Gastrocnemius medialis (tissue), 4 donors: ENCODE measurements around the gene UBQLN3. TPM values are rescaled to one million over a fixed set of nuclear protein-coding genes. Genes with fewer than 3 reads are reported as not detected.

Experiments used
- ATAC-seq, 2 donors: fragments of 150-250 bp; one replicate each; pipeline ENCODE4 v1.9.1; 2016
- DNase-seq, 2 donors: peaks; one replicate each; pipeline ENCODE4 v3.0.0-alpha.2; 2019
- H3K27ac ChIP-seq, 4 donors: fragments of 200-600 bp; sonication (generic); 1 replicate in 1 of 4; 2 replicates in 3 of 4; pipeline ENCODE4 v1.5.1; 2016 to 2018; ENCODE audit warnings: mild to moderate bottlenecking in 2 of 4, moderate library complexity in 1 of 4
- H3K27me3 ChIP-seq, 3 donors: fragments of 200-600 bp; sonication (generic) in 2 of 3; 1 replicate in 1 of 3; 2 replicates in 2 of 3; pipeline versions ENCODE4 v1.5.1 to v1.6.0; 2016 to 2019; ENCODE audit warnings: mild to moderate bottlenecking in 1 of 3, moderate library complexity in 1 of 3
- H3K36me3 ChIP-seq, 2 donors: fragments of 200-600 bp; sonication (generic) in 1 of 2; one replicate each; pipeline ENCODE4 v1.5.1; 2017 to 2018
- H3K4me1 ChIP-seq, 2 donors: fragments of 200-600 bp; sonication (generic) in 1 of 2; one replicate each; pipeline ENCODE4 v1.5.1; 2016 to 2017; ENCODE audit warnings: mild to moderate bottlenecking in 2 of 2
- H3K4me3 ChIP-seq, 4 donors: fragments of 200-600 bp; sonication (generic) in 3 of 4; 1 replicate in 1 of 4; 2 replicates in 3 of 4; pipeline ENCODE4 v1.5.1; 2016 to 2019; ENCODE audit warnings: mild to moderate bottlenecking in 2 of 4
- H3K9me3 ChIP-seq, 3 donors: fragments of 200-600 bp; sonication (generic) in 2 of 3; 1 replicate in 1 of 3; 2 replicates in 2 of 3; pipeline ENCODE4 v1.5.1; 2016 to 2019
- CTCF ChIP-seq, 5 experiments: fragments of 450-650 bp in 3 of 5; fragments of 200-600 bp in 2 of 5; sonication (generic) in 2 of 5; IDR thresholded peaks in 4 of 5; conservative IDR thresholded peaks in 1 of 5; 1 replicate in 4 of 5; 2 replicates in 1 of 5; pipeline ENCODE4 v1.5.1; 2016 to 2019; ENCODE audit warnings: antibody characterized with exemption in 5 of 5, mild to moderate bottlenecking in 3 of 5, moderate library complexity in 3 of 5
- POLR2A ChIP-seq, 2 donors: fragments of 450-650 bp; IDR thresholded peaks; one replicate each; pipeline ENCODE4 v1.6.1; 2017; ENCODE audit warnings: antibody characterized with exemption in 2 of 2, mild to moderate bottlenecking in 2 of 2, moderate library complexity in 2 of 2
- in situ Hi-C, 4 donors: fragments of 200-750 bp; cut with MboI; loops; one replicate each; pipeline versions ENCODE4 v1.15.0 to v1.8.0; 2017; ENCODE audit warnings: low sequenced_read_pairs in 4 of 4
- intact Hi-C: fragments of 100-400 bp; cut with DNase I; formaldehyde crosslinking; loops from one replicate; pipeline ENCODE4 v1.15.1; 2023; ENCODE audit warnings: low total_unique reads
- total RNA-seq, 4 donors: library from RNA; depleted of rRNA; stranded (reverse); fragments of >200 nt; gene quantifications; one replicate each; pipeline versions ENCODE4 v1.1.0 to v1.2.3, GENCODE V29; 2016

The UBQLN3 gene
- total RNA-seq, 4 donors from 2014 or later = not detected

- in situ Hi-C loops = no loop called here
- no peak overlapping the region for H3K27ac ChIP-seq
- no peak for DNase-seq
- H3K4me1 ChIP-seq = no peaks in the 10 kb centered on the region
- no peaks in the 10 kb centered on the region for H3K36me3 ChIP-seq
- TF ChIP-seq POLR2A (IDR thresholded peaks at IDR 0.05) (no peak), CTCF (IDR thresholded peaks at IDR 0.05 in 4 of 5, conservative IDR thresholded peaks at IDR 0.05 in 1 of 5) (no peak)
- H3K9me3 ChIP-seq = no peaks in the 10 kb centered on the region
- ATAC-seq = no peak
- no peak overlapping the region for H3K4me3 ChIP-seq
- H3K27me3 ChIP-seq = no peaks in the 10 kb centered on the region
- intact Hi-C loops = no loop called here
These were observed 9.4 kb downstream of the UBQLN3 start for GRCh38 chr11:5500393-5500801.

- DNase-seq (no peak), ATAC-seq (no peak)
- TF ChIP-seq POLR2A (IDR thresholded peaks at IDR 0.05) (no peak), CTCF (IDR thresholded peaks at IDR 0.05 in 4 of 5, conservative IDR thresholded peaks at IDR 0.05 in 1 of 5) (no peak)
- Histone ChIP-seq H3K4me1 (no peaks in the 10 kb centered on the region), H3K36me3 (no peaks in the 10 kb centered on the region), H3K27me3 (no peaks in the 10 kb centered on the region), H3K4me3 (no peak overlapping the region), H3K27ac (no peak overlapping the region), H3K9me3 (no peaks in the 10 kb centered on the region)
- intact Hi-C loops (no loop called here), in situ Hi-C loops (loop anchor here in 1 of 4 donors (25.0 kb wide), 1 partner anchor 313 kb away; the partner anchor contains the start of gene OR52N2)
These were observed 10.1 kb downstream of the UBQLN3 start for GRCh38 chr11:5499671-5500070.

GRCh38 chr11:5489576-5490357 is 20.0 kb downstream of the UBQLN3 start:
- intact Hi-C loops = no loop called here
- no peak for DNase-seq
- in situ Hi-C loops = loop anchor here in 2 of 4 donors (10.0 to 25.0 kb wide), 2 partner anchors 315 to 323 kb away; partner anchors contain the start of gene OR52N2 (in 2 of the 2)

GRCh38 chr11:5488798-5489399 is 20.9 kb downstream of the UBQLN3 start:
- H3K27ac ChIP-seq = no peak overlapping the region
- DNase-seq (no peak), ATAC-seq (no peak)
- no peaks in the 10 kb centered on the region for H3K36me3 ChIP-seq
- intact Hi-C loops (no loop called here), in situ Hi-C loops (loop anchor here in 2 of 4 donors (10.0 to 25.0 kb wide), 2 partner anchors 316 to 323 kb away; partner anchors contain the start of gene OR52N2 (in 2 of the 2))
- no peaks in the 10 kb centered on the region for H3K4me1 ChIP-seq
- TF ChIP-seq CTCF (IDR thresholded peaks at IDR 0.05 in 4 of 5, conservative IDR thresholded peaks at IDR 0.05 in 1 of 5) (no peak), POLR2A (IDR thresholded peaks at IDR 0.05) (no peak)
- H3K9me3 ChIP-seq = no peaks in the 10 kb centered on the region
- no peak overlapping the region for H3K4me3 ChIP-seq
- no peaks in the 10 kb centered on the region for H3K27me3 ChIP-seq

More at GRCh38 chr11:5489576-5490357, 20.0 kb downstream of the UBQLN3 start:
- Histone ChIP-seq H3K9me3 (no peaks in the 10 kb centered on the region), H3K4me3 (no peak overlapping the region), H3K27me3 (no peaks in the 10 kb centered on the region), H3K27ac (no peak overlapping the region), H3K36me3 (no peaks in the 10 kb centered on the region), H3K4me1 (no peaks in the 10 kb centered on the region)
- TF ChIP-seq CTCF (IDR thresholded peaks at IDR 0.05 in 4 of 5, conservative IDR thresholded peaks at IDR 0.05 in 1 of 5) = no peak
- no peak for TF ChIP-seq POLR2A (IDR thresholded peaks at IDR 0.05)
- no peak for ATAC-seq
